CD4-positive, alpha-beta T cell treated with Interleukin-17A for 1 hour (primary cell): ENCODE results near the gene SLC29A3.

Source experiments
- DNase-seq: peaks from one replicate; pipeline ENCODE4 v3.0.0-alpha.2; 2020

Gene SLC29A3

GRCh38 chr10:71374481-71375233 is 55.6 kb downstream of the SLC29A3 start:
- no peak for DNase-seq

GRCh38 chr10:71375952-71376351 is 56.9 kb downstream of the SLC29A3 start:
- no peak for DNase-seq

GRCh38 chr10:71378336-71379117 is 59.5 kb downstream of the SLC29A3 start:
- DNase-seq: no peak

- DNase-seq: no peak
Observed at GRCh38 chr10:71379118-71379766, 60.2 kb downstream of the SLC29A3 start.

GRCh38 chr10:71380841-71381240 is 61.8 kb downstream of the SLC29A3 start:
- no peak for DNase-seq

GRCh38 chr10:71381611-71382010 is 62.6 kb downstream of the SLC29A3 start:
- no peak for DNase-seq

GRCh38 chr10:71382028-71382427 is 63.0 kb downstream of the SLC29A3 start:
- DNase-seq: no peak

- no peak for DNase-seq
Observed at GRCh38 chr10:71382757-71383156, 63.7 kb downstream of the SLC29A3 start.

GRCh38 chr10:71383972-71384687 is 65.1 kb downstream of the SLC29A3 start:
- DNase-seq: peak; percentile 73

- no peak for DNase-seq
Observed at GRCh38 chr10:71388171-71388570, 69.1 kb downstream of the SLC29A3 start.

- no peak for DNase-seq
Observed at GRCh38 chr10:71388583-71389310, 69.7 kb downstream of the SLC29A3 start.

GRCh38 chr10:71389768-71390460 is 70.9 kb downstream of the SLC29A3 start:
- DNase-seq: no peak

GRCh38 chr10:71390461-71390835 is 71.4 kb downstream of the SLC29A3 start:
- DNase-seq: no peak

- DNase-seq: no peak
Observed at GRCh38 chr10:71390921-71391690, 72.0 kb downstream of the SLC29A3 start.

- DNase-seq: no peak
Observed at GRCh38 chr10:71391701-71392100, 72.6 kb downstream of the SLC29A3 start.

GRCh38 chr10:71392292-71392691 is 73.2 kb downstream of the SLC29A3 start:
- DNase-seq: no peak

GRCh38 chr10:71392791-71393781 is 74.0 kb downstream of the SLC29A3 start:
- DNase-seq: no peak

- DNase-seq: no peak
Observed at GRCh38 chr10:71393841-71394475, 74.9 kb downstream of the SLC29A3 start.

- DNase-seq: no peak
Observed at GRCh38 chr10:71394926-71395562, 76.0 kb downstream of the SLC29A3 start.
